H1 (cell line): ENCODE measurements around the gene FCRLA. TPM values are rescaled to one million over a fixed set of nuclear protein-coding genes. Genes with fewer than 3 reads are reported as not detected.

Experiments used
- CTCF ChIA-PET: fragments of 300-600 bp; sonication (Branson Sonifier 250); formaldehyde crosslinking; loops from one replicate; lab custom pipeline; 2021; ENCODE audit not compliant: partially characterized antibody; lab: Charles Lee
- POLR2A ChIA-PET: fragments of 300-600 bp; sonication (Branson Sonifier 250); formaldehyde crosslinking; loops from one replicate; lab custom pipeline; 2021; ENCODE audit warnings: inconsistent platforms; ENCODE audit not compliant: partially characterized antibody; lab: Charles Lee
- DNase-seq, 2 experiments: peaks; one replicate each; pipeline versions ENCODE4 v3.0.0 to v3.0.0-alpha.2; 2010 to 2022; ENCODE audit warnings: low spot score in 2 of 2, low read depth in 1 of 2, mixed read lengths in 1 of 2
- FAIRE-seq: peaks from 2 replicates; lab custom pipeline; 2011; peaks lifted over from hg19 to GRCh38; lab: Jason Lieb, UNC
- H2AFZ ChIP-seq: 2 replicates; pipeline ENCODE4 v1.8.1; 2012; ENCODE audit warnings: low read length, inconsistent platforms
- H2AK5ac ChIP-seq: 2 replicates; pipeline ENCODE4 v1.6.1; 2013; ENCODE audit warnings: low read depth, low read length
- H2BK120ac ChIP-seq: replicated peaks from 2 replicates; pipeline ENCODE3; 2013; ENCODE audit warnings: low read depth, low read length, inconsistent platforms
- H2BK12ac ChIP-seq: 2 replicates; pipeline ENCODE4 v1.6.1; 2013; ENCODE audit warnings: low read depth, low read length
- H2BK15ac ChIP-seq: 2 replicates; pipeline ENCODE4 v1.6.1; 2013; ENCODE audit warnings: low read length
- H2BK20ac ChIP-seq: 2 replicates; pipeline ENCODE4 v1.6.1; 2013; ENCODE audit warnings: low read length
- H2BK5ac ChIP-seq: 2 replicates; pipeline ENCODE4 v1.6.1; 2013; ENCODE audit warnings: low read depth, low read length
- H3K14ac ChIP-seq: 2 replicates; pipeline ENCODE4 v1.6.1; 2013; ENCODE audit warnings: inconsistent platforms; ENCODE audit not compliant: insufficient read length
- H3K18ac ChIP-seq: 2 replicates; pipeline ENCODE4 v1.6.1; 2013; ENCODE audit warnings: low read length; ENCODE audit errors: extremely low read depth
- H3K23ac ChIP-seq: 2 replicates; pipeline ENCODE4 v1.6.1; 2013; ENCODE audit warnings: inconsistent platforms; ENCODE audit not compliant: insufficient read length
- H3K23me2 ChIP-seq: 2 replicates; pipeline ENCODE4 v1.6.1; 2013; ENCODE audit warnings: low read depth, low read length
- H3K27ac ChIP-seq: 2 replicates; pipeline ENCODE4 v1.6.1; 2011; ENCODE audit warnings: low read depth, low read length, inconsistent platforms
- H3K27me3 ChIP-seq, 4 experiments: replicated peaks in 1 of 4; 1 replicate in 1 of 4; 2 replicates in 3 of 4; pipeline versions ENCODE4 v1.6.1 to v1.8.1; 2011 to 2013; ENCODE audit warnings: low read length in 3 of 4, mild to moderate bottlenecking in 3 of 4, inconsistent platforms in 2 of 4, mixed read lengths in 2 of 4, moderate library complexity in 1 of 4; ENCODE audit not compliant: control insufficient read depth in 3 of 4, insufficient read depth in 3 of 4; ENCODE audit errors: extremely low read depth in 1 of 4
- H3K36me3 ChIP-seq, 4 experiments: 2 replicates each; pipeline versions ENCODE4 v1.6.1 to v1.8.1; 2011 to 2013; ENCODE audit warnings: mild to moderate bottlenecking in 4 of 4, low read length in 3 of 4, moderate library complexity in 2 of 4, control low read depth in 1 of 4, inconsistent platforms in 1 of 4; ENCODE audit not compliant: insufficient read depth in 4 of 4, control insufficient read depth in 2 of 4
- H3K4ac ChIP-seq: replicated peaks from 2 replicates; pipeline ENCODE3; 2013; ENCODE audit warnings: low read length, low read depth, mixed read lengths, inconsistent platforms; ENCODE audit not compliant: insufficient read length
- H3K4me1 ChIP-seq, 4 experiments: replicated peaks in 1 of 4; 1 replicate in 1 of 4; 2 replicates in 3 of 4; pipeline versions ENCODE4 v1.6.1 to v1.8.1; 2011 to 2013; ENCODE audit warnings: low read length in 3 of 4, inconsistent platforms in 2 of 4, mixed read lengths in 1 of 4; ENCODE audit not compliant: insufficient read depth in 4 of 4, control insufficient read depth in 3 of 4
- H3K4me2 ChIP-seq, 2 experiments: 2 replicates each; pipeline versions ENCODE4 v1.6.1 to v1.8.1; 2011 to 2013; ENCODE audit warnings: low read depth in 2 of 2, low read length in 2 of 2, control low read depth in 1 of 2, inconsistent platforms in 1 of 2, mild to moderate bottlenecking in 1 of 2; ENCODE audit not compliant: insufficient read depth in 1 of 2
- H3K4me3 ChIP-seq, 4 experiments: fragments of 200-600, 300-600 bp in 1 of 4; sonication (generic), shearing (Covaris generic), sonication (Bioruptor Twin) in 1 of 4; 2 replicates each; pipeline versions ENCODE4 v1.5.1 to v1.8.1; 2011 to 2016; ENCODE audit warnings: low read length in 4 of 4, low read depth in 3 of 4, control low read depth in 2 of 4, inconsistent platforms in 2 of 4, mild to moderate bottlenecking in 2 of 4, mixed read lengths in 1 of 4, moderate library complexity in 1 of 4; ENCODE audit not compliant: insufficient read depth in 2 of 4; ENCODE audit errors: extremely low read depth in 1 of 4
- H3K56ac ChIP-seq: replicated peaks from 2 replicates; pipeline ENCODE3; 2013; ENCODE audit warnings: low read depth, mild to moderate bottlenecking, mixed read lengths, low read length, inconsistent platforms; ENCODE audit not compliant: insufficient read length
- H3K79me1 ChIP-seq: 2 replicates; pipeline ENCODE4 v1.6.1; 2013; ENCODE audit warnings: low read depth, low read length, control low read depth
- H3K79me2 ChIP-seq, 2 experiments: 2 replicates each; pipeline versions ENCODE4 v1.6.1 to v1.8.1; 2012 to 2013; ENCODE audit warnings: low read length in 2 of 2, mild to moderate bottlenecking in 2 of 2, inconsistent platforms in 1 of 2; ENCODE audit not compliant: insufficient read depth in 2 of 2, control insufficient read depth in 1 of 2
- H3K9ac ChIP-seq, 4 experiments: replicated peaks in 1 of 4; 1 replicate in 1 of 4; 2 replicates in 3 of 4; pipeline versions ENCODE4 v1.6.1 to v1.8.1; 2011 to 2013; ENCODE audit warnings: low read depth in 3 of 4, low read length in 3 of 4, control low read depth in 2 of 4, mild to moderate bottlenecking in 2 of 4, moderate library complexity in 2 of 4, inconsistent platforms in 1 of 4; ENCODE audit errors: extremely low read depth in 1 of 4
- H3K9me3 ChIP-seq, 2 experiments: 2 replicates each; pipeline versions ENCODE4 v1.6.1 to v1.8.1; 2012 to 2013; ENCODE audit warnings: mild to moderate bottlenecking in 2 of 2, moderate library complexity in 2 of 2, control low read depth in 1 of 2, inconsistent platforms in 1 of 2, low read depth in 1 of 2, low read length in 1 of 2, mixed read lengths in 1 of 2; ENCODE audit not compliant: insufficient read depth in 2 of 2
- H4K20me1 ChIP-seq, 2 experiments: replicated peaks in 1 of 2; 2 replicates each; pipeline versions ENCODE3 to v1.8.1; 2011 to 2013; ENCODE audit warnings: inconsistent platforms in 2 of 2, low read length in 2 of 2, mild to moderate bottlenecking in 1 of 2; ENCODE audit not compliant: insufficient read depth in 2 of 2, control insufficient read depth in 1 of 2
- H4K5ac ChIP-seq: 2 replicates; pipeline ENCODE4 v1.6.1; 2013; ENCODE audit warnings: low read length, low read depth, mixed read lengths, inconsistent platforms; ENCODE audit not compliant: insufficient read length
- H4K8ac ChIP-seq: 2 replicates; pipeline ENCODE4 v1.8.0; 2013; ENCODE audit warnings: mild to moderate bottlenecking, moderate library complexity, low read length, inconsistent platforms; ENCODE audit not compliant: insufficient read depth; ENCODE audit errors: extremely low read depth
- H4K91ac ChIP-seq: replicated peaks from 2 replicates; pipeline ENCODE3; 2013; ENCODE audit warnings: low read length, mixed read lengths, inconsistent platforms; ENCODE audit not compliant: insufficient read length
- CHD1 ChIP-seq: IDR thresholded peaks from 2 replicates; pipeline ENCODE4 v1.6.1; 2012; ENCODE audit warnings: low read depth, low read length, improper control_type of control experiment
- GABPA ChIP-seq: IDR thresholded peaks from 2 replicates; pipeline ENCODE4 v1.6.1; 2011; ENCODE audit warnings: mild to moderate bottlenecking, low read length, moderate library complexity, borderline replicate concordance; ENCODE audit not compliant: insufficient read depth
- HDAC6 ChIP-seq: IDR thresholded peaks from one replicate; pipeline ENCODE4 v1.7.1; 2012; ENCODE audit warnings: low read depth, mild to moderate bottlenecking, inconsistent platforms, low read length, moderate library complexity
- JUN ChIP-seq: IDR thresholded peaks from 2 replicates; pipeline ENCODE4 v1.6.1; 2011; ENCODE audit warnings: low read depth, mild to moderate bottlenecking, improper control_type of control experiment, low read length
- NANOG ChIP-seq: IDR thresholded peaks from 2 replicates; pipeline ENCODE4 v1.6.1; 2011; ENCODE audit warnings: low read length, low read depth, mild to moderate bottlenecking, inconsistent platforms; ENCODE audit not compliant: insufficient read depth, poor library complexity, severe bottlenecking
- NRF1 ChIP-seq: IDR thresholded peaks from 2 replicates; pipeline ENCODE4 v1.6.1; 2011; ENCODE audit warnings: mild to moderate bottlenecking, low read depth, low read length, improper control_type of control experiment
- POLR2AphosphoS5 ChIP-seq: IDR thresholded peaks from 2 replicates; pipeline ENCODE4 v1.6.1; 2011; ENCODE audit warnings: low read depth, low read length
- RAD21 ChIP-seq, 2 experiments: IDR thresholded peaks in 1 of 2; conservative IDR thresholded peaks in 1 of 2; 2 replicates each; pipeline ENCODE4 v1.6.1; 2011; ENCODE audit warnings: low read depth in 2 of 2, low read length in 2 of 2, improper control_type of control experiment in 1 of 2, inconsistent platforms in 1 of 2, mild to moderate bottlenecking in 1 of 2, moderate library complexity in 1 of 2
- RBBP5 ChIP-seq: IDR thresholded peaks from 2 replicates; pipeline ENCODE4 v1.7.1; 2012; ENCODE audit warnings: low read depth, mild to moderate bottlenecking, inconsistent platforms, low read length, moderate library complexity, borderline replicate concordance
- RXRA ChIP-seq: IDR thresholded peaks from 2 replicates; pipeline ENCODE4 v1.6.1; 2011; ENCODE audit warnings: low read depth, mild to moderate bottlenecking, low read length, moderate library complexity; ENCODE audit not compliant: insufficient read depth
- SIX5 ChIP-seq: IDR thresholded peaks from 2 replicates; pipeline ENCODE4 v1.6.1; 2011; ENCODE audit warnings: mild to moderate bottlenecking, low read depth, low read length
- TEAD4 ChIP-seq: IDR thresholded peaks from 2 replicates; pipeline ENCODE4 v1.6.1; 2012; ENCODE audit warnings: low read depth, low read length, inconsistent platforms, mixed read lengths
- YY1 ChIP-seq: IDR thresholded peaks from 2 replicates; pipeline ENCODE4 v1.6.1; 2011; ENCODE audit warnings: low read depth, mild to moderate bottlenecking, low read length
- WGBS, 2 experiments: shearing (Covaris generic) in 1 of 2; methylation state at CpG; one replicate each; pipeline versions ENCODE4 v1.1.6 to v1.1.7; 2013 to 2015; ENCODE audit warnings: low lambda C conversion rate in 2 of 2, mixed read lengths in 2 of 2, inconsistent platforms in 1 of 2, low coverage in 1 of 2, missing lambda C conversion rate in 1 of 2; ENCODE audit not compliant: insufficient replicate concordance in 2 of 2, insufficient coverage in 1 of 2, insufficient read length in 1 of 2; ENCODE audit errors: extremely low coverage in 1 of 2, missing lambda C conversion rate in 1 of 2; 5-methylcytosine and 5-hydroxymethylcytosine counted together
- polyA plus RNA-seq, 7 experiments: library from polyadenylated mRNA; depleted of rRNA in 3 of 7; stranded (reverse) in 5 of 7; unstranded in 2 of 7; fragments of >200 nt in 5 of 7; fragments of 200-250 nt in 2 of 7; gene quantifications; 1 replicate in 5 of 7; 2 replicates in 1 of 7; 4 replicates in 1 of 7; pipeline versions ENCODE4 v1.2.1 to v1.2.3, GENCODE V29; 2011 to 2013; ENCODE audit warnings: missing spikeins in 2 of 7, mixed read lengths in 2 of 7
- total RNA-seq: library from RNA; stranded (reverse); fragmentation: NEBNext Ultra II Directional; extraction: Animal tissue kit (Norgen Biotek cat#: 25700); gene quantifications from 2 replicates; pipeline ENCODE4 v1.2.1, GENCODE V29; 2021
- TF ChIP-seq, protein P1 (sequence below): IDR thresholded peaks from 2 replicates; pipeline ENCODE4 v1.6.1; 2012; ENCODE audit warnings: inconsistent platforms

FCRLA gene
- total and polyA plus RNA-seq, 2 of the 8 experiments (the other 6 are each of a cell fraction or from before 2014, with no cell fraction given) = not detected

DNA sequence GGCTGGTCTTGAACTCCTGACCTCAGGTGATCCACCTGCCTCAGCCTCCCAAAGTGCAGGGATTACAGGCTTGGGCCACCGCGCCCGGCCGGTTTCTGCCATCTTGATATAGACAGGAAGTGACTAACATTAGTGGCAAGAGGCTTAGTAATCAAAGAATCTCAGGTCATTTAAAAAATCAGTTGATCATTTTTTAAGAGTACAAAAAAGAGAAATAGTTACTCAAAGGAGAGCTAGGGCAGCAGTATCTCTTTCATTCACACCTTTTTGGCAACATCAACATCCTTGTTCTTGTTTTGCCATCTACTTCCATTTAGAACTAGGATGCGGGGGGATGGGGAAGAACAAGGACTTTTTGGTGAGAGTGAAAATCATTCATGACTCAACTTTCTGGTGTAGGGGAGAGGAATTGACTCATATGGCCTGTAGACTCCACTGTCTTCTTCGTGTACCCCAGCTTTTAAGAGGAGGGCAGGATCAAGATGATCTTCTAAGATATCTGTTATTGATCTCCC is 23.1 kb downstream of the FCRLA start:
- H3K27ac ChIP-seq = no peak overlapping the region
- DNase-seq (no peak), FAIRE-seq (no peak)
- no peak overlapping the region for H4K8ac ChIP-seq
- H3K9me3 ChIP-seq = no peaks in the 10 kb centered on the region
- H2BK15ac ChIP-seq = no peak overlapping the region
- no peak overlapping the region for H2BK12ac ChIP-seq
- H3K79me1 ChIP-seq = no peaks in the 10 kb centered on the region
- H3K9ac ChIP-seq = no peak overlapping the region
- ChIA-PET CTCF (interaction anchor here (0.6 to 1.0 kb wide), 2 partner anchors 11 to 70 kb away, joined by 3 to 4 read pairs; no protein-coding TSS in a partner anchor), POLR2A (interaction anchor here (1.2 kb wide), 1 partner anchor 19 kb away, joined by 3 read pairs; the partner anchor contains the start of gene DUSP12)
- H4K91ac ChIP-seq = no peak overlapping the region
- no peaks in the 10 kb centered on the region for H3K79me2 ChIP-seq
- no peak overlapping the region for H4K5ac ChIP-seq
- H2BK20ac ChIP-seq = no peak overlapping the region
- no peak overlapping the region for H2AK5ac ChIP-seq
- H3K18ac ChIP-seq = no peak overlapping the region
- peaks cover 5 to 19% (median 15%) of the 10 kb centered on the region in 4 experiments for H3K27me3 ChIP-seq
- peaks cover 12% of the 10 kb centered on the region for H3K23me2 ChIP-seq
- no peak overlapping the region for H3K14ac ChIP-seq
- H3K4ac ChIP-seq = no peak overlapping the region
- H3K4me2 ChIP-seq = no peak overlapping the region
- no peak overlapping the region for H3K23ac ChIP-seq
- peaks cover 2 to 8% (median 4%) of the 10 kb centered on the region in 4 experiments for H3K4me1 ChIP-seq
- no peak overlapping the region for H3K4me3 ChIP-seq
- 88% methylated on average over 6 of the region's 6 CpGs; no CpG with 5 or more reads in 1 of the 2 experiments for WGBS, 2 experiments
- no peaks in the 10 kb centered on the region for H3K36me3 ChIP-seq
- H2BK120ac ChIP-seq = no peak overlapping the region
- H4K20me1 ChIP-seq = peaks cover 0 to 1% of the 10 kb centered on the region in 2 experiments
- no peak overlapping the region for H2AFZ ChIP-seq
- no peak overlapping the region for H3K56ac ChIP-seq
- H2BK5ac ChIP-seq = no peak overlapping the region
- no peak for TF ChIP-seq POLR2AphosphoS5
- TF ChIP-seq SIX5 = no peak
- no peak for TF ChIP-seq JUN
- no peak for TF ChIP-seq NANOG
- TF ChIP-seq NRF1 = no peak
- TF ChIP-seq HDAC6 = no peak
- TF ChIP-seq, protein P1, sequence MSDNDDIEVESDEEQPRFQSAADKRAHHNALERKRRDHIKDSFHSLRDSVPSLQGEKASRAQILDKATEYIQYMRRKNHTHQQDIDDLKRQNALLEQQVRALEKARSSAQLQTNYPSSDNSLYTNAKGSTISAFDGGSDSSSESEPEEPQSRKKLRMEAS = no peak
- TF ChIP-seq TEAD4 = no peak
- no peak for TF ChIP-seq YY1
- TF ChIP-seq RXRA = no peak
- TF ChIP-seq RAD21 (IDR thresholded peaks at IDR 0.05 in 1 of 2, conservative IDR thresholded peaks at IDR 0.05 in 1 of 2; ENCODE audit: low read depth in 2 of 2, low read length in 2 of 2) = no peak
- TF ChIP-seq GABPA = no peak
- no peak for TF ChIP-seq RBBP5
- no peak for TF ChIP-seq CHD1
